Astrocyte (in vitro differentiated cells and primary cell): Measurements from ENCODE around the gene CCDC187. TPM values are rescaled to one million over a fixed set of nuclear protein-coding genes. Genes with fewer than 3 reads are reported as not detected.

Experiments used
- DNase-seq: peaks from one replicate; pipeline ENCODE4 v3.0.0-alpha.2; 2010; ENCODE audit warnings: low read depth
- FAIRE-seq: peaks from 2 replicates; lab custom pipeline; 2011; peaks lifted over from hg19 to GRCh38; lab: Jason Lieb, UNC
- H2AFZ ChIP-seq: 2 replicates; pipeline ENCODE4 v1.6.0; 2012; ENCODE audit warnings: low read depth, low read length, inconsistent platforms
- H3K27ac ChIP-seq: 2 replicates; pipeline ENCODE4 v1.5.1; 2011; ENCODE audit warnings: low read depth, low read length, inconsistent platforms
- H3K27me3 ChIP-seq: 2 replicates; pipeline ENCODE4 v1.6.0; 2011; ENCODE audit warnings: low read length, inconsistent platforms; ENCODE audit not compliant: insufficient read depth
- H3K36me3 ChIP-seq: 2 replicates; pipeline ENCODE4 v1.5.1; 2011; ENCODE audit warnings: low read length, inconsistent platforms; ENCODE audit not compliant: insufficient read depth
- H3K4me1 ChIP-seq: 2 replicates; pipeline ENCODE4 v1.5.1; 2011; ENCODE audit warnings: low read length, inconsistent platforms; ENCODE audit not compliant: insufficient read depth
- H3K4me2 ChIP-seq: 2 replicates; pipeline ENCODE4 v1.6.0; 2012; ENCODE audit warnings: low read length, inconsistent platforms
- H3K4me3 ChIP-seq: 2 replicates; pipeline ENCODE4 v1.5.1; 2011; ENCODE audit warnings: low read depth, mild to moderate bottlenecking, low read length, inconsistent platforms; ENCODE audit not compliant: insufficient read depth
- H3K79me2 ChIP-seq: 2 replicates; pipeline ENCODE4 v1.6.0; 2012; ENCODE audit warnings: mild to moderate bottlenecking, low read length, inconsistent platforms; ENCODE audit not compliant: insufficient read depth
- H3K9ac ChIP-seq: 2 replicates; pipeline ENCODE4 v1.6.0; 2012; ENCODE audit warnings: mild to moderate bottlenecking, low read length, inconsistent platforms
- H3K9me3 ChIP-seq: 2 replicates; pipeline ENCODE4 v1.5.1; 2012; ENCODE audit warnings: low read depth, mild to moderate bottlenecking, low read length, inconsistent platforms; ENCODE audit not compliant: insufficient read depth
- H4K20me1 ChIP-seq: 2 replicates; pipeline ENCODE4 v1.6.0; 2012; ENCODE audit warnings: low read length, inconsistent platforms; ENCODE audit not compliant: insufficient read depth
- H3K27ac Mint-ChIP-seq: one replicate; pipeline ENCODE4 v1.8.0; 2021; ENCODE audit warnings: mild to moderate bottlenecking, mixed read lengths; ENCODE audit not compliant: unreplicated experiment
- H3K27me3 Mint-ChIP-seq: one replicate; pipeline ENCODE4 v1.8.0; 2021; ENCODE audit warnings: low read depth, mixed read lengths; ENCODE audit not compliant: unreplicated experiment
- H3K36me3 Mint-ChIP-seq: one replicate; pipeline ENCODE4 v1.8.0; 2021; ENCODE audit warnings: low read depth, mixed read lengths; ENCODE audit not compliant: unreplicated experiment
- H3K4me1 Mint-ChIP-seq: one replicate; pipeline ENCODE4 v1.8.0; 2021; ENCODE audit warnings: low read depth, mixed read lengths; ENCODE audit not compliant: unreplicated experiment
- H3K4me3 Mint-ChIP-seq: one replicate; pipeline ENCODE4 v1.8.0; 2021; ENCODE audit warnings: mild to moderate bottlenecking, moderate library complexity, mixed read lengths; ENCODE audit not compliant: unreplicated experiment
- H3K9me3 Mint-ChIP-seq: one replicate; pipeline ENCODE4 v1.8.0; 2021; ENCODE audit warnings: mild to moderate bottlenecking, mixed read lengths; ENCODE audit not compliant: unreplicated experiment
- CTCF ChIP-seq: IDR thresholded peaks from 2 replicates; pipeline ENCODE4 v1.5.1; 2011; ENCODE audit warnings: low read depth, mild to moderate bottlenecking, inconsistent platforms, low read length, moderate library complexity; ENCODE audit not compliant: insufficient read depth
- EZH2 ChIP-seq: IDR thresholded peaks from 2 replicates; pipeline ENCODE4 v1.6.1; 2012; ENCODE audit warnings: mild to moderate bottlenecking, low read length, inconsistent platforms; ENCODE audit not compliant: insufficient read depth
- total RNA-seq: library from RNA; stranded (reverse); gene quantifications from 2 replicates; pipeline ENCODE4 v1.2.1, GENCODE V29; 2021

Gene CCDC187
- total RNA-seq, 1 donor from 2014 or later, result 0.09 TPM

GRCh38 chr9:136300016-136300545 lies 3.8 kb downstream of the CCDC187 start:
- Histone ChIP-seq H3K27ac (no peak overlapping the region), H3K4me2 (no peak overlapping the region), H2AFZ (no peak overlapping the region), H3K4me3 (no peak overlapping the region), H4K20me1 (no peaks in the 10 kb centered on the region), H3K9me3 (no peaks in the 10 kb centered on the region), H3K4me1 (no peaks in the 10 kb centered on the region), H3K27me3 (peaks cover 13% of the 10 kb centered on the region), H3K79me2 (no peaks in the 10 kb centered on the region), H3K36me3 (no peaks in the 10 kb centered on the region), H3K9ac (no peak overlapping the region)
- no peak for TF ChIP-seq CTCF
- TF ChIP-seq EZH2, result no peak
- Mint-ChIP-seq H3K27me3 (peaks cover 27% of the 10 kb centered on the region), H3K4me3 (no peak overlapping the region), H3K36me3 (no peaks in the 10 kb centered on the region), H3K9me3 (no peaks in the 10 kb centered on the region), H3K4me1 (no peaks in the 10 kb centered on the region), H3K27ac (no peak overlapping the region)
- DNase-seq, result no peak
- no peak for FAIRE-seq

GRCh38 chr9:136299541-136299940 lies 4.4 kb downstream of the CCDC187 start:
- FAIRE-seq, result no peak
- no peaks in the 10 kb centered on the region for H3K36me3 ChIP-seq

More at GRCh38 chr9:136299541-136299940, 4.4 kb downstream of the CCDC187 start:
- no peaks in the 10 kb centered on the region for H3K36me3 Mint-ChIP-seq
- H3K27ac Mint-ChIP-seq, result no peak overlapping the region
- Histone ChIP-seq H3K4me1 (no peaks in the 10 kb centered on the region), H3K79me2 (no peaks in the 10 kb centered on the region), H2AFZ (no peak overlapping the region), H3K4me3 (no peak overlapping the region), H4K20me1 (no peaks in the 10 kb centered on the region), H3K4me2 (no peak overlapping the region), H3K27ac (no peak overlapping the region), H3K27me3 (peaks cover 13% of the 10 kb centered on the region), H3K9ac (no peak overlapping the region), H3K9me3 (no peaks in the 10 kb centered on the region)
- peaks cover 27% of the 10 kb centered on the region for H3K27me3 Mint-ChIP-seq
- DNase-seq, result no peak
- H3K4me3 Mint-ChIP-seq, result no peak overlapping the region
- TF ChIP-seq EZH2 (no peak), CTCF (no peak)
- H3K9me3 Mint-ChIP-seq, result no peaks in the 10 kb centered on the region
- H3K4me1 Mint-ChIP-seq, result no peaks in the 10 kb centered on the region
